ENCODE data around the gene CHD5.

GRCh38 chr1:6077506-6077905 lies 102.6 kb downstream of the CHD5 start:
- TF ChIP-seq CTCF (IDR thresholded peaks at IDR 0.05) (no peak), POLR2A (IDR thresholded peaks at IDR 0.05) (no peak)
